IPS DF 4.7 (cell line): ENCODE results near the gene PUSL1.

Experiments used
- DNase-seq: peaks from one replicate; pipeline ENCODE4 v3.0.0-alpha.2; 2013; ENCODE audit warnings: low spot score; ENCODE audit errors: extremely low read depth

The PUSL1 gene

GRCh38 chr1:1278620-1279019, 29.8 kb upstream of the PUSL1 start:
- DNase-seq: no peak

DNA sequence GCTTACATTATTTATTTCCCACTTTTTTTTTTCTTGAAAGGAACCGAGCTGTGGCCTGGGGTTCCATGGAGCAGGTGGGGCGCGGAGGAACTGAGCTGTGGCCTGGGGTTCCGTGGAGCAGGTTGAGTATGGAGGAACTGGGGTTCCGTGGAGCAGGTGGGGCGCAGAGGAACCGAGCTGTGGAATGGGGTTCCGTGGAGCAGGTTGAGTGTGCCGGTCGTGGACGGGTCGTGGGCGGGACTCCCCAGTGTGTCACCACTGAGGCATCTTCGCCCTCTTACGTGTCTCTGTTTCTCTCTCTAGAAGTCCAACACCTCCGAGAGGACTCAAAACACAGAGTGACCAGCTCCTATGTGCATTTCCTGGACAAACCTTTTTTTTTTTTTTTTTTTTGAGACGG, 29.4 kb upstream of the PUSL1 start:
- DNase-seq: no peak

DNA sequence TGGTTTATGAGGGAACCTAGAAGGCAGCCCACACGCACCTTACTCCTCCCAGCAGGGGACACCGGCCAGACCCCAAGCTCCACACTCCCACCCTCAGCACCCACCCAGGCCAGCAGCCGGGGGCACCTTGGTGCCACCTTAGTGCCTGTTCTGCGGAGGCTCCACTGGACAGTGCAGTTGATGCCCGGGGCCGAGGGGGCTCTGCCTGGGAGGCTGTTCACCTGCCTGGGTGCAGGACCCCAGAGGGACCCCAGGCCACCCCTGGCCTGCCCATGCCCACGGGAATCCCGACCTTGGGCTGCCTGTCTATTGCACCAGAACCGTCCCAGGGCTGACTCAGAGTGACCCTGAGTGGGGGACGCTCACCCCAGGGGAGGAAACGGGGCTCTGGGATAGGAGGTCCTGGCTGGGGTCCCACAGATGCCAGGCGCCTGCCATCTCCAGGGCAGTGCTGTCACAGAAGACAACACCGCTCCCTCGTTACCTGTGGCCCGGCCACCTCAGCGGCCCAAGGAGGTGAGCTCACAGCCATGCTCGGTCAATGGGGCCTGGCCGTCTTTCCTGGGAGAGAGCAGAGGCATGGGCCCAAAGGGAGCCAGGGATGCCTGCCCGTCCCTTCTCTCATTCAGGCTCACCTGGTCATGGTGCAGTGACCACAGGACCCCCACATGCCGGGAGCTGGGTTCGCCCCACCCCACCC, 27.5 kb upstream of the PUSL1 start:
- DNase-seq: no peak

DNA sequence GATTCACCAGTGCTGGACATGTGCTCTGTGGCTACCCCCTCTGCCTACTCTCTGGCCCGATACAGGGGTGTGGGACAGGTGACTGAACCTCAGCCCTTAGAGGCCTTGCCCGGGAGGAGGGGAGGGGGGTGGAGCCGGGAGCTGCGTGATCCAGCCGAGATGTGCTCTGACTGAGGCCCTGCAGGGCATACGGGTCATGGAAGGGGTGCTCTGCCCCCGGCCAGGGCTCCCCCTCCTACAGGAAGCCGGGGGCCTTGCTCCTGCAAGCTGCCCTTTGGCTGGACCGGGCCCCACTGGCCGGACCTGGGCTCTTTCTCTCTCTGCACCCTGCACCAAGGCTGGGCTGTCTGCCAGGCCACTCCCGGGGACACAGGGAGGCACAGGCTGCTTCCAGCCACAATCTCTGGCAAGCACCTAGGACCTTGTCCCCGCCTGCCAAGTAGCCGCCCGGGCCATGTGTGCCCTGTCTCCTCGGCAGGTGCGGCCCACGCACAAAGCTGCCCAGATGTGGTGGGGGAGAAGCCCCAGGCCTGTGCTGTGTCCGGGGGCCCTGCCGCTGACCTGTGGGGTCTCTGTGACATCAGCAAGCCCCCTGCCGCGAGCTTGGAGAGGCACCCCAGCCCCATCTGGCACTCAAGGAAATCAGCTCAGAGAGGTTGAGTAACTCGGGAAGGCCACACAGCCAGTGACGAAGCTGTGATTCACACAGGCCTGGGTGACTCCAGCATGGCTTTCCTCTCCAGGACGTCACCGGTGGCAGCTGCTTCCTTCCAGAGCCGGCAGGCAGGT, 26.7 kb upstream of the PUSL1 start:
- no peak for DNase-seq

DNA sequence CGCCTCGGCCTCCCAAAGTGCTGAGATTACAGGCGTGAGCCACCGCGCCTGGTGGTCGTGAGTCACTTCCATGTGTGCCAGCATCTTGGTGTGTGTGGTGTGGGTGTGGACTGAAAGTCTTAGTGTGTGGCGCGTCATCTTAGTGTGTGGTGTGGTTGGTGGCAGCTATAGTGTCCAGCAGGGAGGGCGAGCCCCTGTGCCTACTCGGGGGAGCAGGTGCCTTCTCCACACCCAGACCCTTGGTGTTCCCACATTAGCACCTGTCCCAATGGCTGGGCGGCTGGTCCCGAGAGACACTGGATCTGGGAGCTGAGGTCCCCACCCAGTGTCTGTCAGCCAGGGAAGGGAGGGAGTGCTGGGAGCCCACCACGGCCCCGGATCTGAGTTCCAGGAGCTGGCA, 25.4 kb upstream of the PUSL1 start:
- no peak for DNase-seq

- no peak for DNase-seq
These were observed 24.6 kb upstream of the PUSL1 start for GRCh38 chr1:1283821-1284220.

- no peak for DNase-seq
These were observed 23.9 kb upstream of the PUSL1 start for GRCh38 chr1:1284221-1285101.

DNA sequence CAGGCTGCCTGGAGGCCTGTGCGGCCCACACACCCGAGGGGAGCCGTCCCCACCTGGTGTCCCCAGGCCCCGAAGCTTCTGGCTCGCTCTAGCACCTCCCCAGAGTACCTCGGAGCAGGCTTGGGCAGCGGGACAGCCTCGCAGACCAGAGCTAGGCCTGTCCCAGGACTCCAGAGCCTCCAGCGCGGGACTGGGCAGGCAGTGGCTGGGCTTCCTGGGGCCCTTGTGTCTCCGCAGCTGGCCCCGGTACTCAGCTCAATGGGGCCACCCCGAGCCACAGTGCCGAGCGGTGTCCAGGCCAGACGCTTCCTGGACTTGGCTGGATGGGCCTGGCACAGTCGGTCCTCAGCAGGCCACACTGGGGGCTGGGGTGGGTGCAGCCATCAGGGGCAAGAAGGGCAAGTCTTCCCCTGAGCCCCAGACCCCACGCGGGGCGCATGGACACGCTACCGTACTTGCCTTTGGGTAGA, 23.3 kb upstream of the PUSL1 start:
- no peak for DNase-seq

DNA sequence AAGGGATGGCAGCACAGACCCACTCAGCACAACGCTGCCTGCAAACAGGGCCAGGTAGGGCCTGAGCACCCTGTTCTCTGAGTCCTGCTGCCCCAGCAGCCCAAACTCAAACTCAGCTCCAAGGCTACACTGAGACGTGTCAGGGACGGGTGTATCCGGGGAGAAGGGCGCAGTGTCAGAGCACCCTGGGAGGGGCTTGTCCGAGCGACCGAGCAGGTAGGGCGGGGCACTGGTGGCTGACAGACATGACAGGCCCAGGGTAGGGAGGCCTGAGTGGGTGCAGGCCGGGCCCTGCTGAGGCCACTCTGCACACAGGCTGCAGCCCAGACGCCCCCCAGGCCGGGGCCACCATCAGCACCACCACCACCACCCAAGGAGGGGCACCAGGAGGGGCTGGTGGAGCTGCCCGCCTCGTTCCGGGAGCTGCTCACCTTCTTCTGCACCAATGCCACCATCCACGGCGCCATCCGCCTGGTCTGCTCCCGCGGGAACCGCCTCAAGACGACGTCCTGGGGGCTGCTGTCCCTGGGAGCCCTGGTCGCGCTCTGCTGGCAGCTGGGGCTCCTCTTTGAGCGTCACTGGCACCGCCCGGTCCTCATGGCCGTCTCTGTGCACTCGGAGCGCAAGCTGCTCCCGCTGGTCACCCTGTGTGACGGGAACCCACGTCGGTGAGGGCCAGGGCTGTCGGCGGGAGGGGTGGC, 22.6 kb upstream of the PUSL1 start:
- no peak for DNase-seq

DNA sequence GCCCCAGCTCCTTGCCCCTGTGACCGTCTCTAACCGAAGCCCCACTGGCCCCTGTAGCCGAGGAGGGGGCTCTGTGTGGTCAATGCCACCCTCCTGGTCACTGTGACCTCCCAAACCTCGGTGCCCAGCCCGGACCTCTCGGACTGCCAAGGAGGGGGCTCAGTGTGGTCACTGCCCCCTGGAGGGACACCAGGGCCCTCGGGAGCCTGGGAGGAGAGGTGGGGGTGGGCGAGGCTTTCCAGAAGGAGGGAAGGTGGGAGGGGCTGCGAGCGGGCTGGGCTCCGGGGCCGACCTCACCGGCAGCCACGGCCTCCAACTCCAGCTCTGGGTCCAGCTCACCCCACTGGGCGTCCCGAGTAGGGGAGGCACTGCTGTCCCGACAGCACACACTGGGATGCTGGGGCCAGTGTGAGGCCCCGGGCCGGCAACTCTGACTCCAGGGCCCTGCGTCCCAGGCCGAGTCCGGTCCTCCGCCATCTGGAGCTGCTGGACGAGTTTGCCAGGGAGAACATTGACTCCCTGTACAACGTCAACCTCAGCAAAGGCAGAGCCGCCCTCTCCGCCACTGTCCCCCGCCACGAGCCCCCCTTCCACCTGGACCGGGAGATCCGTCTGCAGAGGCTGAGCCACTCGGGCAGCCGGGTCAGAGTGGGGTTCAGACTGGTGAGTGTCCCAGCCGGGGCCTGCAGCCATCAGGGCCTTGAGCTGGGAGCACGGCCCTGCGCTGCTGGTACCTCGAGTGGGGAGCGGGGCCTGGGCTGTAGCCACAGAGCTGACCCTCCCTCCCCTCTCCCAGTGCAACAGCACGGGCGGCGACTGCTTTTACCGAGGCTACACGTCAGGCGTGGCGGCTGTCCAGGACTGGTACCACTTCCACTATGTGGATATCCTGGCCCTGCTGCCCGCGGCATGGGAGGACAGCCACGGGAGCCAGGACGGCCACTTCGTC, 21.8 kb upstream of the PUSL1 start:
- no peak for DNase-seq

- DNase-seq: no peak
These were observed 20.9 kb upstream of the PUSL1 start for GRCh38 chr1:1287288-1288110.

GRCh38 chr1:1290238-1290731, 18.1 kb upstream of the PUSL1 start:
- DNase-seq: no peak

DNA sequence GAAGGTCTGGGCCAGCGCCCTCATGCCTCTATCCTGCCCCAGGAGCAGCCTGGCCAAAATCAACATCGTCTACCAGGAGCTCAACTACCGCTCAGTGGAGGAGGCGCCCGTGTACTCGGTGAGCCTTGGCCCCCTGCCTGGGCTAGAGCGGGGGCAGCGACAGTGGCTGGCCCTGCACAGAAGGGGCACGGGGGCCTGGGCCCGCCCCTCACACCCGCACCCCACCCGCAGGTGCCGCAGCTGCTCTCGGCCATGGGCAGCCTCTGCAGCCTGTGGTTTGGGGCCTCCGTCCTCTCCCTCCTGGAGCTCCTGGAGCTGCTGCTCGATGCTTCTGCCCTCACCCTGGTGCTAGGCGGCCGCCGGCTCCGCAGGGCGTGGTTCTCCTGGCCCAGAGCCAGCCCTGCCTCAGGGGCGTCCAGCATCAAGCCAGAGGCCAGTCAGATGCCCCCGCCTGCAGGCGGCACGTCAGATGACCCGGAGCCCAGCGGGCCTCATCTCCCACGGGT, 17.3 kb upstream of the PUSL1 start:
- DNase-seq: no peak

- no peak for DNase-seq
These were observed 16.6 kb upstream of the PUSL1 start for GRCh38 chr1:1291548-1292441.

DNA sequence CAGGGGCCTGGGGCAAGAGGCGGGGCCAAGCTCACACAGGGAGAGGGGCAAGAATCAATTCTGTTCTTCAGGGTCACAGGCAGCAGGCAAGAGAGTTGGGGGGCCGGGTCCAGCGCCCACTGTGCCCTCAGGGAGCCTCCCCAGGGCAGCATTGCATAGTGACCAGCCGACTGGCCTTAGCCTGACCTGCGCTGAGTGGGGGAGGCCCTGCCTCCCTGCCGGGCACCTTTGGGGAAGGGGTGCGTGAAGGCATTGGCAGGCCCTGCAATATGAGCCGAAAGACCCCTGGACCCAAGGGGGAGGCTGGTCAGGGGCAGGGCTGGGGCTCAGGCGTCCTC, 16.0 kb upstream of the PUSL1 start:
- no peak for DNase-seq

DNA sequence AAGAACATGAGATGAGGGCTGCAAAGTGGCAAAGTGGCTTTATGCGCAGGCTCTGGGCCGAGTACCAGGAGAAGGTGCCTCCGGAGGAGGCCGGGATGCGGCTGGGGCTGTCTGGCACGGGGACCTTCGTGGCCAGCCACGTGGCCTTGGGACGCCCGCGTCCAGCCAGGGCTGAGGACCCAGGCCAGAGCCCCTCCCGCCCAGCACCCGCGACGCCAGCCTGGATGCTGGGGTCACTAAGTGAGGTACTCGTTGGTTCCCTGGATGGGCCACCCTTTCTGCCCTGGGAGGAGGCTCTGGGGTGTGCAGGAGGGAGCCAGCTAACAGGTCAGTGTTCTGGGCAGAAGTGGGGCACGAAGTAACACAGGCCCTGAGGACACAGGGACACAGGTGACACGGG, 15.5 kb upstream of the PUSL1 start:
- DNase-seq: no peak

- DNase-seq: no peak
These were observed 14.8 kb upstream of the PUSL1 start for GRCh38 chr1:1293263-1294249.
